HG03565 (cell line): ENCODE measurements around the gene CACNG1.

Experiments used
- ATAC-seq: cut with Tn5 transposase; IDR thresholded peaks from one replicate; pipeline ENCODE4 v1.9.1; 2021; ENCODE audit warnings: mild to moderate bottlenecking, moderate library complexity; ENCODE audit not compliant: unreplicated experiment

The CACNG1 gene

GRCh38 chr17:67044016-67044772 lies at the start of gene CACNG1:
Gene CACNG1, plus strand, starts transcription at chr17:67044554. Its CDS starts 107 bp downstream, at chr17:67044661.
- no peak for ATAC-seq

- ATAC-seq: no peak
Measured at GRCh38 chr17:66994930-66995535, 49.3 kb upstream of the CACNG1 start.

- ATAC-seq: no peak
Measured at GRCh38 chr17:66995944-66996343, 48.4 kb upstream of the CACNG1 start.

- no peak for ATAC-seq
Measured at GRCh38 chr17:66996926-66997325, 47.4 kb upstream of the CACNG1 start.

- ATAC-seq: no peak
Measured at GRCh38 chr17:67003231-67003630, 41.1 kb upstream of the CACNG1 start.

- ATAC-seq: no peak
Measured at GRCh38 chr17:67004181-67004580, 40.2 kb upstream of the CACNG1 start.

- no peak for ATAC-seq
Measured at GRCh38 chr17:67007266-67007665, 37.1 kb upstream of the CACNG1 start.

GRCh38 chr17:67008101-67008500 lies 36.3 kb upstream of the CACNG1 start:
- no peak for ATAC-seq

- no peak for ATAC-seq
Measured at GRCh38 chr17:67011527-67012175, 32.7 kb upstream of the CACNG1 start.

GRCh38 chr17:67013891-67014290 lies 30.5 kb upstream of the CACNG1 start:
- no peak for ATAC-seq

GRCh38 chr17:67015001-67015400 lies 29.4 kb upstream of the CACNG1 start:
- ATAC-seq: no peak

GRCh38 chr17:67016039-67016762 lies 28.2 kb upstream of the CACNG1 start:
- no peak for ATAC-seq

- ATAC-seq: no peak
Measured at GRCh38 chr17:67017910-67018309, 26.4 kb upstream of the CACNG1 start.

- no peak for ATAC-seq
Measured at GRCh38 chr17:67018471-67019434, 25.6 kb upstream of the CACNG1 start.

- ATAC-seq: no peak
Measured at GRCh38 chr17:67019809-67020208, 24.5 kb upstream of the CACNG1 start.

GRCh38 chr17:67020293-67020766 lies 24.0 kb upstream of the CACNG1 start:
- ATAC-seq: no peak

- no peak for ATAC-seq
Measured at GRCh38 chr17:67021196-67021595, 23.2 kb upstream of the CACNG1 start.

GRCh38 chr17:67021743-67022450 lies 22.5 kb upstream of the CACNG1 start:
- no peak for ATAC-seq

- ATAC-seq: no peak
Measured at GRCh38 chr17:67022451-67022810, 21.9 kb upstream of the CACNG1 start.

GRCh38 chr17:67024736-67025135 lies 19.6 kb upstream of the CACNG1 start:
- no peak for ATAC-seq
